ENCODE data around the gene ESPL1.

DNA sequence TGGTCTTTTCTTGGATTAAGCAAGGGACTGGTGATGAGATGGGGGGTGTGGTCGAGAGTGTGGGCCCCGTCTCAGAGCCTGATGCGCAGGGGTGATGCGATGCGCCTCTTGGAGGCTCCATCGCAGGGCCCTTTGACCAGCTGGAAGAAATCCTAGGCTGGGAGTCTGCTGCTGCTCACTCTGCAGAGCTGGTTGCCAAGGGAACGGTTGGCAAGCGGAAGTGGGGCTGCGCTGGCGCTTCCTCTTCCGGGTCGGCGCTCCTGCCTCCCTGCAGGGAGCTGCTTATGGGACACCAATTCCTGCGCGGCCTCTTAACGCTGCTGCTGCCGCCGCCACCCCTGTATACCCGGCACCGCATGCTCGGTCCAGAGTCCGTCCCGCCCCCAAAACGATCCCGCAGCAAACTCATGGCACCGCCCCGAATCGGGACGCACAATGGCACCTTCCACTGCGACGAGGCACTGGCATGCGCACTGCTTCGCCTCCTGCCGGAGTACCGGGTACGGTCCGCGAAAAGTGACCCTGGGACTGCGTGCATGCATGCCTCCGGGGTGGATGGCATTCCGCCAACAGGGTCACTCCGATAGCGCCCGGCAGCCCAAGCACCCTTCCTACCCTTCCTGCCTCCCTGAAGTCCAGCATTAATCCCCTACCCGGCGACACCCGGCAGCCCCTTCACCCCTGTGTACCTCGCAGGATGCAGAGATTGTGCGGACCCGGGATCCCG, 31.5 kb downstream of the ESPL1 start, which contains the start of gene MYG1:
- TF ChIP-seq, protein P1, sequence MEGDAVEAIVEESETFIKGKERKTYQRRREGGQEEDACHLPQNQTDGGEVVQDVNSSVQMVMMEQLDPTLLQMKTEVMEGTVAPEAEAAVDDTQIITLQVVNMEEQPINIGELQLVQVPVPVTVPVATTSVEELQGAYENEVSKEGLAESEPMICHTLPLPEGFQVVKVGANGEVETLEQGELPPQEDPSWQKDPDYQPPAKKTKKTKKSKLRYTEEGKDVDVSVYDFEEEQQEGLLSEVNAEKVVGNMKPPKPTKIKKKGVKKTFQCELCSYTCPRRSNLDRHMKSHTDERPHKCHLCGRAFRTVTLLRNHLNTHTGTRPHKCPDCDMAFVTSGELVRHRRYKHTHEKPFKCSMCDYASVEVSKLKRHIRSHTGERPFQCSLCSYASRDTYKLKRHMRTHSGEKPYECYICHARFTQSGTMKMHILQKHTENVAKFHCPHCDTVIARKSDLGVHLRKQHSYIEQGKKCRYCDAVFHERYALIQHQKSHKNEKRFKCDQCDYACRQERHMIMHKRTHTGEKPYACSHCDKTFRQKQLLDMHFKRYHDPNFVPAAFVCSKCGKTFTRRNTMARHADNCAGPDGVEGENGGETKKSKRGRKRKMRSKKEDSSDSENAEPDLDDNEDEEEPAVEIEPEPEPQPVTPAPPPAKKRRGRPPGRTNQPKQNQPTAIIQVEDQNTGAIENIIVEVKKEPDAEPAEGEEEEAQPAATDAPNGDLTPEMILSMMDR (IDR thresholded peaks at IDR 0.05; ENCODE audit: low read depth, low read length, missing input control) = peak; percentile 4
- TF ChIP-seq JUND (IDR thresholded peaks at IDR 0.05) (no peak), YY1 (IDR thresholded peaks at IDR 0.05) (peak; percentile 83), SP1 (IDR thresholded peaks at IDR 0.05) (peak; percentile 57), HNF4G (IDR thresholded peaks at IDR 0.05) (no peak), TAF1 (conservative IDR thresholded peaks at IDR 0.05) (no peak), EGR1 (IDR thresholded peaks at IDR 0.05; ENCODE audit: low read depth in 2 of 2) (peak in 1 of 2 donors; percentile 75), FOXA1 (IDR thresholded peaks at IDR 0.05) (no peak), RAD21 (IDR thresholded peaks at IDR 0.05) (no peak), HNF4A (conservative IDR thresholded peaks at IDR 0.05) (peak; percentile 57 to 80)
- TF ChIP-seq, protein P2, sequence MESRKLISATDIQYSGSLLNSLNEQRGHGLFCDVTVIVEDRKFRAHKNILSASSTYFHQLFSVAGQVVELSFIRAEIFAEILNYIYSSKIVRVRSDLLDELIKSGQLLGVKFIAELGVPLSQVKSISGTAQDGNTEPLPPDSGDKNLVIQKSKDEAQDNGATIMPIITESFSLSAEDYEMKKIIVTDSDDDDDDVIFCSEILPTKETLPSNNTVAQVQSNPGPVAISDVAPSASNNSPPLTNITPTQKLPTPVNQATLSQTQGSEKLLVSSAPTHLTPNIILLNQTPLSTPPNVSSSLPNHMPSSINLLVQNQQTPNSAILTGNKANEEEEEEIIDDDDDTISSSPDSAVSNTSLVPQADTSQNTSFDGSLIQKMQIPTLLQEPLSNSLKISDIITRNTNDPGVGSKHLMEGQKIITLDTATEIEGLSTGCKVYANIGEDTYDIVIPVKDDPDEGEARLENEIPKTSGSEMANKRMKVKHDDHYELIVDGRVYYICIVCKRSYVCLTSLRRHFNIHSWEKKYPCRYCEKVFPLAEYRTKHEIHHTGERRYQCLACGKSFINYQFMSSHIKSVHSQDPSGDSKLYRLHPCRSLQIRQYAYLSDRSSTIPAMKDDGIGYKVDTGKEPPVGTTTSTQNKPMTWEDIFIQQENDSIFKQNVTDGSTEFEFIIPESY (IDR thresholded peaks at IDR 0.05) = no peak
- TF ChIP-seq, protein P3, sequence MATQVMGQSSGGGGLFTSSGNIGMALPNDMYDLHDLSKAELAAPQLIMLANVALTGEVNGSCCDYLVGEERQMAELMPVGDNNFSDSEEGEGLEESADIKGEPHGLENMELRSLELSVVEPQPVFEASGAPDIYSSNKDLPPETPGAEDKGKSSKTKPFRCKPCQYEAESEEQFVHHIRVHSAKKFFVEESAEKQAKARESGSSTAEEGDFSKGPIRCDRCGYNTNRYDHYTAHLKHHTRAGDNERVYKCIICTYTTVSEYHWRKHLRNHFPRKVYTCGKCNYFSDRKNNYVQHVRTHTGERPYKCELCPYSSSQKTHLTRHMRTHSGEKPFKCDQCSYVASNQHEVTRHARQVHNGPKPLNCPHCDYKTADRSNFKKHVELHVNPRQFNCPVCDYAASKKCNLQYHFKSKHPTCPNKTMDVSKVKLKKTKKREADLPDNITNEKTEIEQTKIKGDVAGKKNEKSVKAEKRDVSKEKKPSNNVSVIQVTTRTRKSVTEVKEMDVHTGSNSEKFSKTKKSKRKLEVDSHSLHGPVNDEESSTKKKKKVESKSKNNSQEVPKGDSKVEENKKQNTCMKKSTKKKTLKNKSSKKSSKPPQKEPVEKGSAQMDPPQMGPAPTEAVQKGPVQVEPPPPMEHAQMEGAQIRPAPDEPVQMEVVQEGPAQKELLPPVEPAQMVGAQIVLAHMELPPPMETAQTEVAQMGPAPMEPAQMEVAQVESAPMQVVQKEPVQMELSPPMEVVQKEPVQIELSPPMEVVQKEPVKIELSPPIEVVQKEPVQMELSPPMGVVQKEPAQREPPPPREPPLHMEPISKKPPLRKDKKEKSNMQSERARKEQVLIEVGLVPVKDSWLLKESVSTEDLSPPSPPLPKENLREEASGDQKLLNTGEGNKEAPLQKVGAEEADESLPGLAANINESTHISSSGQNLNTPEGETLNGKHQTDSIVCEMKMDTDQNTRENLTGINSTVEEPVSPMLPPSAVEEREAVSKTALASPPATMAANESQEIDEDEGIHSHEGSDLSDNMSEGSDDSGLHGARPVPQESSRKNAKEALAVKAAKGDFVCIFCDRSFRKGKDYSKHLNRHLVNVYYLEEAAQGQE (IDR thresholded peaks at IDR 0.05) = peak; percentile 11
- TF ChIP-seq, protein P4, sequence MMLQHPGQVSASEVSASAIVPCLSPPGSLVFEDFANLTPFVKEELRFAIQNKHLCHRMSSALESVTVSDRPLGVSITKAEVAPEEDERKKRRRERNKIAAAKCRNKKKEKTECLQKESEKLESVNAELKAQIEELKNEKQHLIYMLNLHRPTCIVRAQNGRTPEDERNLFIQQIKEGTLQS (IDR thresholded peaks at IDR 0.05) = no peak
- TF ChIP-seq, protein P5, sequence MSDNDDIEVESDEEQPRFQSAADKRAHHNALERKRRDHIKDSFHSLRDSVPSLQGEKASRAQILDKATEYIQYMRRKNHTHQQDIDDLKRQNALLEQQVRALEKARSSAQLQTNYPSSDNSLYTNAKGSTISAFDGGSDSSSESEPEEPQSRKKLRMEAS (IDR thresholded peaks at IDR 0.05) = peak; percentile 62
